ENCODE data around the gene SPP1. TPM values are rescaled to one million over a fixed set of nuclear protein-coding genes. Genes with fewer than 3 reads are reported as not detected.
"Not testable (repeated sequence)": the region's sequence is repeated elsewhere in the genome, so short reads cannot be mapped to it uniquely, and the experiment has no call there.

The SPP1 gene
- total RNA-seq, 1 donor from 2014 or later: 375 TPM

DNA sequence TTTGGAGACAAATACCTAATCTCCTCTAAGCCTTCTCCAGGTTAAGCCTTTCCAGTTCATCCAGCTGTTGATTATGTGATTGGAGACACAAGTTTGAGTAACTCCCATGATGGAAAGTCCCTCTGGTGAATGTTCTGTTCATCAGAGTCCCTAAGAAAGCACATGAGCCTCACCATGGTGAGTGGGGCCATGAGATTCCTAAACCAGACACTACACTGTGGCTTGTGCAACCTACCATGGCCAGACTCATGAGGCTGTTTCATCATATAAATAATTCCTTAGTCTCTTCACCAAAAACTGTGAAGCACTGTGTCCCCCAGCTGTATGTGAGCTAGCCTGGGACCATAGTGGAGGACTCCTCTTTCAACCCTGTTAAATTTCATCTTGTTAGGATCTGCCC is 46.3 kb downstream of the SPP1 start:
- peaks cover 54% of the 10 kb centered on the region for H3K36me3 Mint-ChIP-seq
- DNase-seq (ENCODE audit: extremely low spot score, unreplicated experiment): no peak
- H3K4me1 Mint-ChIP-seq (ENCODE audit: unreplicated experiment): peaks cover 20% of the 10 kb centered on the region
- TF ChIP-seq, protein P1, sequence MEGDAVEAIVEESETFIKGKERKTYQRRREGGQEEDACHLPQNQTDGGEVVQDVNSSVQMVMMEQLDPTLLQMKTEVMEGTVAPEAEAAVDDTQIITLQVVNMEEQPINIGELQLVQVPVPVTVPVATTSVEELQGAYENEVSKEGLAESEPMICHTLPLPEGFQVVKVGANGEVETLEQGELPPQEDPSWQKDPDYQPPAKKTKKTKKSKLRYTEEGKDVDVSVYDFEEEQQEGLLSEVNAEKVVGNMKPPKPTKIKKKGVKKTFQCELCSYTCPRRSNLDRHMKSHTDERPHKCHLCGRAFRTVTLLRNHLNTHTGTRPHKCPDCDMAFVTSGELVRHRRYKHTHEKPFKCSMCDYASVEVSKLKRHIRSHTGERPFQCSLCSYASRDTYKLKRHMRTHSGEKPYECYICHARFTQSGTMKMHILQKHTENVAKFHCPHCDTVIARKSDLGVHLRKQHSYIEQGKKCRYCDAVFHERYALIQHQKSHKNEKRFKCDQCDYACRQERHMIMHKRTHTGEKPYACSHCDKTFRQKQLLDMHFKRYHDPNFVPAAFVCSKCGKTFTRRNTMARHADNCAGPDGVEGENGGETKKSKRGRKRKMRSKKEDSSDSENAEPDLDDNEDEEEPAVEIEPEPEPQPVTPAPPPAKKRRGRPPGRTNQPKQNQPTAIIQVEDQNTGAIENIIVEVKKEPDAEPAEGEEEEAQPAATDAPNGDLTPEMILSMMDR (conservative IDR thresholded peaks at IDR 0.05): no peak
- peaks cover 8% of the 10 kb centered on the region for H3K9me3 Mint-ChIP-seq
- H3K4me3 Mint-ChIP-seq: no peak overlapping the region
- no peaks in the 10 kb centered on the region for H3K27me3 Mint-ChIP-seq
- no peak overlapping the region for H3K27ac Mint-ChIP-seq

DNA sequence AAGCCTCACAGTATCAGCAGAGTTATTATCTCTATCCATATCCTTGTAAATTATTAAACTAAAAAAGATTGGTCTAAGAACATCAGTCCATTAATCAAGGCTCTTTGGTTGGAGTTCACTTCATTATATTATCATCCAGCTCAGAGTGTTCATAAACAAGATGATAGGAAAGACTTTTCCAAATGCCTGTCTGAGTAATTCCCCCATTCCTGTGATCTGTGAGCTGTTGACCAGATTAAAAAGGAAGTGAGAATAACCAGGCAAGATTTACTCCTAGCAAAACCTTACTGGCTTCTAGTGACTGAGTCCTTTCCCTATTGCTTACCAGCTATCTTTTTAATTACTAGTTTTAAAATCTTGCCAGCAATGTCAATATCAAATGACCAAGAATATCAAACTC is 46.8 kb downstream of the SPP1 start:
- no peak for DNase-seq (ENCODE audit: extremely low spot score, unreplicated experiment)
- H3K9me3 Mint-ChIP-seq: peaks cover 8% of the 10 kb centered on the region
- no peaks in the 10 kb centered on the region for H3K27me3 Mint-ChIP-seq
- TF ChIP-seq, protein P1 (conservative IDR thresholded peaks at IDR 0.05): no peak
- peaks cover 20% of the 10 kb centered on the region for H3K4me1 Mint-ChIP-seq (ENCODE audit: unreplicated experiment)
- H3K4me3 Mint-ChIP-seq: no peak overlapping the region
- H3K27ac Mint-ChIP-seq: no peak overlapping the region
- peaks cover 55% of the 10 kb centered on the region for H3K36me3 Mint-ChIP-seq

DNA sequence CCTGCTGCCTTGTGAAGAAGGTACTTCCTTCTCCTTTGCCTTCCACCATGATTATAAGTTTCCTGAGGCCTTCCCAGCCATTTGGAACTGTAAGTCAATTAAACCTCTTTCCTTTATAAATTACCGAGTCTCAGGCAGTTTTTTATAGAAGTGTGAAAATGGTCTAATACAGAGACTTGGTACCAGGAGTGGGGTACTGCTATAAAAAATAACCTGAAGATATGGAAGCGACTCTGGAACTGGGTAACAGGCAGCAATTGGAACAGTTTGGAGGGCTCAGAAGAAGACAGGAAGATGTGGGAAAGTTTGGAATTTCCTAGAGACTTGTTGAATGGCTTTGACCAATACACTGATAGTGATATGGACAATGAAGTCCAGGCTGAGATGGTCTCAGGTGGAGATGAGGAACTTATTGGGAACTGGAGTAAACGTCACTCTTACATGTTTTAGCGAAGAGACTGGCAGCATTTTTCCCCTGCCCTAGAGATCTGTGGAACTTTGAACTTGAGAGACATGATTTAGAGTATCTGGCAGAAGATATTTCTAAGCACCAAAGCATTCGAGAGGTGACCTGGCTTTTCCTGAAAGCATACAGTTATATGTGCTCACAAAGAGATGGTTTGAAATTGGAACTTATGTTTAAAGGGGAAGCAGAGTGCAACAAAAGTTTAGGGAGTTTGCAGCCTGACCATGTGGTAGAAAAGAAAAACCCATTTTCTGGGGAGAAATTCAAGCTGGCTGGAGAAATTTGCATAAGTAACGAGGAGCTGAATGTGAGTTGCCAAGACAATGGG is 50.6 kb downstream of the SPP1 start:
- DNase-seq (ENCODE audit: extremely low spot score, unreplicated experiment); H3K4me3 Mint-ChIP-seq; H3K27ac Mint-ChIP-seq; H3K27me3 Mint-ChIP-seq: not testable (repeated sequence)
- Mint-ChIP-seq H3K36me3 (peaks cover 64% of the 10 kb centered on the region), H3K9me3 (peaks cover 12% of the 10 kb centered on the region), H3K4me1 (ENCODE audit: unreplicated experiment) (peaks cover 22% of the 10 kb centered on the region)

DNA sequence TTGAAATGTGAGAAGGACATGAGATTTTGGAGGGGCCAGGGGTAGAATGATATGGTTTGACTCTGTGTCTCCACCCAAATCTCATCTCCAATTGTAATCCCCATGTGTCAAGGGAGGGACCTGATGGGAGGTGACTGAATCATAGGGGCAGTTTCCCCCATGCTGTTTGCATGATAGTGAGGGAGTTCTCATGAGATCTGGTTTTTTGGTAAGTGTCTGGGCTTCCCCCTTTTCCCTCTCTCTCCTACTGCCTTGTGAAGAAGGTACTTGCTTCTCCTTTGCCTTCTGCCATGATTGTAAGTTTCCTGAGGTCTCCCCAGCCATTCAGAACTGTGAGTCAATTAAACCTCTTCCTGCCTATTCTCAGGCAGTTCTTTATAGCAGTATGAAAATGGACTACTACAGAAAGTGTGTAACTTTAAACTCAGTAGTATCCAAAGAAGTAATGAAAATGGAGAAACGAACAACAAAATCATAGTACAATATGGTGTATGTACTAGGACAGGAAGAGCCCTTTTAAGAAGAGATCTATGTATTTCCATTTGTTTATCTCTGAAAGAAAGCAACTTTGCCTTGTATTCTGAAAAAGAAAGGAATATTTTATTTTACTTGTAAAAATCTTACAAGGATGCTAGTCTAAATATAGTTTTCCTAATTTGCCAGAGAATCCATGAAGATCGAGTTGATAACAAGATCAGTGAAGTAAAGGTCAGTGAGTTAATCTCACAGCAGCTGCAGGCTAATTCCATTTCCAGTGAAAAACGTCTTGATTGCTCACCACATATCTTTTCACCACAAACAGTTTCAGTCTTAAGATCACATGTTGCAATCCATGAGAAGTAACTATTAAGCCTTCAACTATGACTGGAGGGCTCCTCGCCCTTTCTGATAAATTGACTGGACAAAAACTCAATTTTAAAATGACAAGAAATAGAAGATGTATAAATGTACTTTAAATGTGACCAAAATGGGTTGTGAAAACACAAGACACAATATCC is 52.4 kb downstream of the SPP1 start:
- Mint-ChIP-seq H3K9me3 (peaks cover 12% of the 10 kb centered on the region), H3K4me1 (ENCODE audit: unreplicated experiment) (peaks cover 18% of the 10 kb centered on the region), H3K4me3 (peak overlapping the region; percentile 35), H3K36me3 (peaks cover 52% of the 10 kb centered on the region), H3K27ac (peak overlapping the region; percentile 66), H3K27me3 (no peaks in the 10 kb centered on the region)
- no peak for DNase-seq (ENCODE audit: extremely low spot score, unreplicated experiment)
- TF ChIP-seq, protein P1 (conservative IDR thresholded peaks at IDR 0.05): no peak

DNA sequence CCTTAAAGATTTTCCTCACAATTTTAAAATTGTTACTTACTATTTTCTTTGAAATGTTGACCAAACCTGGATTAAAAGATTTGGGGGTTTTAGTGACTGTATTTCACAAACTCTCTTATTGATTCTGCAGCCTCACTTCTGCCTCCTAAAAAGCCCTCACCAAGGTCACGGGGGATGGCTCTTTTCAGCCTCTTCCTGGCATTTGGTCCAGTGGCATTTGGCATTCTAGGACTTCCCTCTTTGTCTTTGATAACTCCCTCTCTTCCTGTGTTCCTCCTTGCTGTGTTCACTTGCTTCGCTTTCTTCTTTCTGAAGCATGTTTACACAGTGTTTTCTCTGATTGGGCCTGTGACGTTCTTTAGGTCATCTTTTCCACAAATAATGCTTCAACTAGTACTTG is 53.4 kb downstream of the SPP1 start:
- TF ChIP-seq, protein P1 (conservative IDR thresholded peaks at IDR 0.05): no peak
- H3K36me3 Mint-ChIP-seq: peaks cover 42% of the 10 kb centered on the region
- H3K4me1 Mint-ChIP-seq (ENCODE audit: unreplicated experiment): peaks cover 18% of the 10 kb centered on the region
- H3K9me3 Mint-ChIP-seq: peaks cover 12% of the 10 kb centered on the region
- H3K27me3 Mint-ChIP-seq: no peaks in the 10 kb centered on the region
- H3K4me3 Mint-ChIP-seq: no peak overlapping the region
- no peak for DNase-seq (ENCODE audit: extremely low spot score, unreplicated experiment)
- no peak overlapping the region for H3K27ac Mint-ChIP-seq

Measured in type B pancreatic cell (in vitro differentiated cells).